ENCODE results near the gene P2RX4. TPM values are rescaled to one million over a fixed set of nuclear protein-coding genes. Genes with fewer than 3 reads are reported as not detected.

P2RX4 gene
- total RNA-seq, 2 donors from 2014 or later: 11.5 to 21.1 TPM

DNA sequence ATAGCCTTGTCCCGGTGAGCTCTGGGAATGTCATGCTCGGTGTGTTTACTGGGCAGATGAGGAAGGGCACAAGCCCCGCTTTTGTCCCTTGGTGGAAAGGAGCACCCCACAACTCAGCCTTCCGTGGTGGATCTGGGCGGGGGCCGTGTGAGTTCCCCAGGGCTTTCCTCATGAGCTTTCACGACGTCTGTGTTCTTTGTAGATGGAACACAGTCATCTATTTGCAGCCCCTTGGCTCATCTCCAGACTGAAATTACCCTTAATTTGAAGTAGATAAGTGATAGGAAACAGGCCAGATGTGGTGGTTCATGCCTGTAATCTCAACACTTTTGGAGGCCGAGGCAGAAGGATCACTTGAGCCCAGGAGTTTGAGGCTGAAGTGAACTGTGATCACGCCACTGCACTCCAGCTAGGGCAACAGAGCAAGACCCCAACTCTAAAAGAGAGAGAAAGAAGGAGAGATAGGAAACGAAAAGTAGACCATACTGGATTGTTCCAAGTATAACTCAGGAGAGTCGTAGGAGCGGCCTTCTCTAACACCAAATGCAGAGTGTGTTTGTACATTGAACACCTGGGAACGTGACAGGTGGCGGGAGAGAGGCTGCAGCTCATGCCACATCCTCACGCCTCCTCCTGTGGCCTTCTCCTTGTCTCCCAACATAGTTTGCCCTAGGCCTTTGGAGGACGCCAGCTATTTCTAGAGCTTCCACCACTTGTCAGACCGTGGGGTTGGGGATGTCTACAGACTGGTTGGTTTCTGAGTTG, 8.8 kb downstream of the P2RX4 start:
- Histone ChIP-seq H3K9ac (ENCODE audit: extremely low read depth, low read length, poor library complexity, severe bottlenecking) (no peak overlapping the region), H3K27ac (ENCODE audit: low read depth, low read length) (no peak overlapping the region), H3K36me3 (ENCODE audit: control insufficient read depth, insufficient read depth, low read length) (peaks cover 9% of the 10 kb centered on the region), H3K4me1 (ENCODE audit: control insufficient read depth, insufficient read depth, low read length) (no peaks in the 10 kb centered on the region), H3K9me3 (ENCODE audit: control insufficient read depth, low read length) (no peaks in the 10 kb centered on the region), H3K4me3 (ENCODE audit: low read length) (no peak overlapping the region), H3K27me3 (ENCODE audit: control insufficient read depth, insufficient read depth, low read length, poor library complexity, severe bottlenecking) (no peaks in the 10 kb centered on the region)
- H3K27me3 Mint-ChIP-seq (ENCODE audit: insufficient read depth): no peaks in the 10 kb centered on the region
- whole genome bisulfite sequencing, 2 experiments (ENCODE audit: insufficient coverage in 1 of 2, insufficient read length in 1 of 2): 94% methylated on average over 13 to 18 of the region's 18 CpGs
- TF ChIP-seq, protein P1, sequence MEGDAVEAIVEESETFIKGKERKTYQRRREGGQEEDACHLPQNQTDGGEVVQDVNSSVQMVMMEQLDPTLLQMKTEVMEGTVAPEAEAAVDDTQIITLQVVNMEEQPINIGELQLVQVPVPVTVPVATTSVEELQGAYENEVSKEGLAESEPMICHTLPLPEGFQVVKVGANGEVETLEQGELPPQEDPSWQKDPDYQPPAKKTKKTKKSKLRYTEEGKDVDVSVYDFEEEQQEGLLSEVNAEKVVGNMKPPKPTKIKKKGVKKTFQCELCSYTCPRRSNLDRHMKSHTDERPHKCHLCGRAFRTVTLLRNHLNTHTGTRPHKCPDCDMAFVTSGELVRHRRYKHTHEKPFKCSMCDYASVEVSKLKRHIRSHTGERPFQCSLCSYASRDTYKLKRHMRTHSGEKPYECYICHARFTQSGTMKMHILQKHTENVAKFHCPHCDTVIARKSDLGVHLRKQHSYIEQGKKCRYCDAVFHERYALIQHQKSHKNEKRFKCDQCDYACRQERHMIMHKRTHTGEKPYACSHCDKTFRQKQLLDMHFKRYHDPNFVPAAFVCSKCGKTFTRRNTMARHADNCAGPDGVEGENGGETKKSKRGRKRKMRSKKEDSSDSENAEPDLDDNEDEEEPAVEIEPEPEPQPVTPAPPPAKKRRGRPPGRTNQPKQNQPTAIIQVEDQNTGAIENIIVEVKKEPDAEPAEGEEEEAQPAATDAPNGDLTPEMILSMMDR (conservative IDR thresholded peaks at IDR 0.05): no peak
- H3K27ac Mint-ChIP-seq: no peak overlapping the region
- no peak overlapping the region for H3K4me3 Mint-ChIP-seq
- no peaks in the 10 kb centered on the region for H3K9me3 Mint-ChIP-seq
- peaks cover 3% of the 10 kb centered on the region for H3K4me1 Mint-ChIP-seq
- H3K36me3 Mint-ChIP-seq (ENCODE audit: low read depth): peaks cover 22% of the 10 kb centered on the region
- DNase-seq: no peak

DNA sequence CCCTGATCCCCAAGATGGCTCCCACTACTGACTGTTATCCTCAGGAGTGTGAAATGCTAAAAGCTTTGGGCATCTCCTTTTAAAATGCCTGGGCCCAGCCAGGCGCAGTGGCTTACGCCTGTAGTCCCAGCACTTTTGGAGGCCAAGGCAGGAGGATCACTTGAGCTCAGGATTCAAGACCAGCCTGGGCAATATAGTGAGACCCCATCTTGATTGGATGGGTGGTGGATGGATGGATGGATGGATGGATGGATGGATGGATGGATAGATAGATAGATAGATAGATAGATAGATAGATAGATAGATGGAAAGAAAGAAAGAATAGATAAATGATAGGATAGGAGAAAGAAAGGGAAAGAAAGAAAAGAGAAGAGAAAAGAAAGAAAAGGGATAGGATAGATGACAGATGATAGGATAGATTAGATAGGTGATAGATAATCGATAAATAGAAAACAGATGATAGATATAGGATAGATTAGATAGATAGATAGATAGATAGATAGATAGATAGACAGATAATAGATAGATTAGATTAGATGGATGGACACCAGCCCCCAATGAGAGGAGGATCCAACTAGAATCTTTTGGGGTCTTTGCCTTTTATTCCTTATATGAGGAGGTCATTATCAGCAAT, 9.5 kb downstream of the P2RX4 start:
- Histone ChIP-seq H3K9ac (ENCODE audit: extremely low read depth, low read length, poor library complexity, severe bottlenecking) (no peak overlapping the region), H3K27me3 (ENCODE audit: control insufficient read depth, insufficient read depth, low read length, poor library complexity, severe bottlenecking) (no peaks in the 10 kb centered on the region), H3K9me3 (ENCODE audit: control insufficient read depth, low read length) (no peaks in the 10 kb centered on the region), H3K36me3 (ENCODE audit: control insufficient read depth, insufficient read depth, low read length) (peaks cover 9% of the 10 kb centered on the region), H3K4me3 (ENCODE audit: low read length) (no peak overlapping the region), H3K27ac (ENCODE audit: low read depth, low read length) (no peak overlapping the region), H3K4me1 (ENCODE audit: control insufficient read depth, insufficient read depth, low read length) (no peaks in the 10 kb centered on the region)
- H3K4me1 Mint-ChIP-seq: peaks cover 3% of the 10 kb centered on the region
- no peak overlapping the region for H3K27ac Mint-ChIP-seq
- H3K4me3 Mint-ChIP-seq: no peak overlapping the region
- H3K27me3 Mint-ChIP-seq (ENCODE audit: insufficient read depth): no peaks in the 10 kb centered on the region
- no peak for DNase-seq
- 94 to 98% methylated on average over 3 of the region's 3 CpGs for WGBS, 2 experiments (ENCODE audit: insufficient coverage in 1 of 2, insufficient read length in 1 of 2)
- H3K36me3 Mint-ChIP-seq (ENCODE audit: low read depth): peaks cover 22% of the 10 kb centered on the region
- no peaks in the 10 kb centered on the region for H3K9me3 Mint-ChIP-seq
- TF ChIP-seq, protein P1 (conservative IDR thresholded peaks at IDR 0.05): no peak

DNA sequence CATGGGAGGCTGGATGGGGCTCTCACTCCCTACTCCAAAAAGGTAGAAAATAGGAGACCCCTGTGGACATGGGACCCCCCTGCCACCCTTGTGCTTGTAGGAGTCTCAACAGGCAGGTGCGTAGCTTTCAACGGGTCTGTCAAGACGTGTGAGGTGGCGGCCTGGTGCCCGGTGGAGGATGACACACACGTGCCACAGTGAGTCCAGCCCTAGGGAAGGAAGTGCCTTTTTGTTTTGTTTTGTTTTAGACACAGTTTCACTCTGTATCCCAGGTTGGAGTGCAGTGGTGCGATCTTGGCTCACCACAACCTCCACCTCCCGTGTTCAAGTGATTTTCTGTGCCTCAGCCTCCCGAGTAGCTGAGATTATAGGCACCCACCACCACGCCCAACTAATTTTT, 12.9 kb downstream of the P2RX4 start:
- Histone ChIP-seq H3K9ac (ENCODE audit: extremely low read depth, low read length, poor library complexity, severe bottlenecking) (no peak overlapping the region), H3K4me1 (ENCODE audit: control insufficient read depth, insufficient read depth, low read length) (no peaks in the 10 kb centered on the region), H3K9me3 (ENCODE audit: control insufficient read depth, low read length) (no peaks in the 10 kb centered on the region), H3K27me3 (ENCODE audit: control insufficient read depth, insufficient read depth, low read length, poor library complexity, severe bottlenecking) (no peaks in the 10 kb centered on the region), H3K36me3 (ENCODE audit: control insufficient read depth, insufficient read depth, low read length) (peaks cover 11% of the 10 kb centered on the region), H3K4me3 (ENCODE audit: low read length) (no peak overlapping the region), H3K27ac (ENCODE audit: low read depth, low read length) (no peak overlapping the region)
- peaks cover 29% of the 10 kb centered on the region for H3K36me3 Mint-ChIP-seq (ENCODE audit: low read depth)
- DNase-seq: no peak
- WGBS, 2 experiments (ENCODE audit: insufficient coverage in 1 of 2, insufficient read length in 1 of 2): 91 to 96% methylated on average over 8 to 10 of the region's 10 CpGs
- no peak overlapping the region for H3K27ac Mint-ChIP-seq
- TF ChIP-seq, protein P1 (conservative IDR thresholded peaks at IDR 0.05): no peak
- H3K4me1 Mint-ChIP-seq: peaks cover 2% of the 10 kb centered on the region
- no peaks in the 10 kb centered on the region for H3K27me3 Mint-ChIP-seq (ENCODE audit: insufficient read depth)
- H3K4me3 Mint-ChIP-seq: no peak overlapping the region
- no peaks in the 10 kb centered on the region for H3K9me3 Mint-ChIP-seq
